ENCODE measurements around the gene NPTN. TPM values are rescaled to one million over a fixed set of nuclear protein-coding genes. Genes with fewer than 3 reads are reported as not detected.

NPTN gene
- total RNA-seq, 4 donors from 2014 or later, result 81.6 to 125 (median 92.4) TPM

DNA sequence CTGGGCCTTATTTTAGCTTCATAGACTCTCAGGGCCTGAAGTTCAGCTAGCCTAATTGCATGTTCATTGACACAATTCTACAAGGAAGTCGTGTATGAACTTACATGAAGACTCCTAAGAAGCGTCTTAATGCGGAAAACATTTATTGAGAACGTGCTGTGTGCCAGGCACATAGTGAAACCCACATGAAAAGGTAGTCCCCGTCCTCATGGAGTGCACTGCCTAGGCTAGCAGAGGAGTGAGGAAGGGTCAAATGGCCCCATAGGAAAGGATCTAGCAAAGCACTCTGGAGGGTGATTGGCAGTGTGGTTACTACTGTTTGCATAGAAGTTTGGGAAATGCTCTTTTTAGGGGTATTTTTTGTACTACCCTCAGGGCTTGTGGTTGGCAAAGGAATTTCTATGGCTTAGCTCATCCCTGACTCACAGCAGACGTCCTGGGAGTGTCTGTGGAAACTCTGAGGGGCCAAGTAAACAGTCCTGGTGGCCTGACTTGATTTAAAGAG is 854 bp upstream of the NPTN start:
- Histone ChIP-seq H3K27ac (peak overlapping the region; percentile 97 to 99 (median 98)), H3K36me3 (no peaks in the 10 kb centered on the region), H3K27me3 (peaks cover 0 to 4% (median 0%) of the 10 kb centered on the region in 4 donors), H3K4me1 (peaks cover 29 to 53% (median 31%) of the 10 kb centered on the region in 3 donors), H3K9me3 (no peaks in the 10 kb centered on the region), H3K4me3 (peak overlapping the region; percentile 75 to 94 (median 84))
- no peak for DNase-seq
- no peak for TF ChIP-seq POLR2A (IDR thresholded peaks at IDR 0.05)
- TF ChIP-seq, protein P1, sequence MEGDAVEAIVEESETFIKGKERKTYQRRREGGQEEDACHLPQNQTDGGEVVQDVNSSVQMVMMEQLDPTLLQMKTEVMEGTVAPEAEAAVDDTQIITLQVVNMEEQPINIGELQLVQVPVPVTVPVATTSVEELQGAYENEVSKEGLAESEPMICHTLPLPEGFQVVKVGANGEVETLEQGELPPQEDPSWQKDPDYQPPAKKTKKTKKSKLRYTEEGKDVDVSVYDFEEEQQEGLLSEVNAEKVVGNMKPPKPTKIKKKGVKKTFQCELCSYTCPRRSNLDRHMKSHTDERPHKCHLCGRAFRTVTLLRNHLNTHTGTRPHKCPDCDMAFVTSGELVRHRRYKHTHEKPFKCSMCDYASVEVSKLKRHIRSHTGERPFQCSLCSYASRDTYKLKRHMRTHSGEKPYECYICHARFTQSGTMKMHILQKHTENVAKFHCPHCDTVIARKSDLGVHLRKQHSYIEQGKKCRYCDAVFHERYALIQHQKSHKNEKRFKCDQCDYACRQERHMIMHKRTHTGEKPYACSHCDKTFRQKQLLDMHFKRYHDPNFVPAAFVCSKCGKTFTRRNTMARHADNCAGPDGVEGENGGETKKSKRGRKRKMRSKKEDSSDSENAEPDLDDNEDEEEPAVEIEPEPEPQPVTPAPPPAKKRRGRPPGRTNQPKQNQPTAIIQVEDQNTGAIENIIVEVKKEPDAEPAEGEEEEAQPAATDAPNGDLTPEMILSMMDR (IDR thresholded peaks at IDR 0.05), result no peak
- intact Hi-C loops (cut with DNase I), result no loop called here
- WGBS, 2 donors, result 28 to 38% methylated on average over 6 of the region's 6 CpGs

DNA sequence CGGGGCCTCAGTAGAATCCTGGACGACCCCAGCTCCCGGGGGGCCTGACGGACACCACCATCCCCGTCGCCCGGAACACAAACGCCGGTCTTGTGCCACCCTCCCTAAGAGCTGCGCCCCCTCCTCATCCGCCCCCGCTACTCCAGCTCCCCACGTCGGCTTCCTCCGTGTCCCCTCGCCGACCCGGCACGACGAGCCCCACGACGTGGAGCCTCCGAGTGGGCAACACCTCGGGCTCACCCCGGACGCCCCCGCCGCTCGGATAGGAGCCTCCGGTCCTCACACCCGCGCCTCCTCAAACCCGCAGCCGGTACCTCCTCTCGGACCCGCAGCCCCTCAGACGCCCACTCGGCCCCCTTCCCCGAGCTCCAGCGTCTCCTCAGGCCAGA is 525 bp downstream of the NPTN start:
- no peak for DNase-seq
- peak overlapping the region; percentile 97 to 99 (median 98) for H3K27ac ChIP-seq
- no peaks in the 10 kb centered on the region for H3K36me3 ChIP-seq
- WGBS, 2 donors, result 0 to 4% methylated on average over 8 to 13 of the region's 40 CpGs
- H3K9me3 ChIP-seq, result no peaks in the 10 kb centered on the region
- TF ChIP-seq POLR2A (IDR thresholded peaks at IDR 0.05), result no peak
- TF ChIP-seq, protein P1 (IDR thresholded peaks at IDR 0.05), result no peak
- H3K4me1 ChIP-seq, result peaks cover 29 to 67% (median 43%) of the 10 kb centered on the region in 3 donors
- no peaks in the 10 kb centered on the region for H3K27me3 ChIP-seq
- H3K4me3 ChIP-seq, result peak overlapping the region; percentile 75 to 94 (median 84)
- intact Hi-C loops (cut with DNase I), result no loop called here

DNA sequence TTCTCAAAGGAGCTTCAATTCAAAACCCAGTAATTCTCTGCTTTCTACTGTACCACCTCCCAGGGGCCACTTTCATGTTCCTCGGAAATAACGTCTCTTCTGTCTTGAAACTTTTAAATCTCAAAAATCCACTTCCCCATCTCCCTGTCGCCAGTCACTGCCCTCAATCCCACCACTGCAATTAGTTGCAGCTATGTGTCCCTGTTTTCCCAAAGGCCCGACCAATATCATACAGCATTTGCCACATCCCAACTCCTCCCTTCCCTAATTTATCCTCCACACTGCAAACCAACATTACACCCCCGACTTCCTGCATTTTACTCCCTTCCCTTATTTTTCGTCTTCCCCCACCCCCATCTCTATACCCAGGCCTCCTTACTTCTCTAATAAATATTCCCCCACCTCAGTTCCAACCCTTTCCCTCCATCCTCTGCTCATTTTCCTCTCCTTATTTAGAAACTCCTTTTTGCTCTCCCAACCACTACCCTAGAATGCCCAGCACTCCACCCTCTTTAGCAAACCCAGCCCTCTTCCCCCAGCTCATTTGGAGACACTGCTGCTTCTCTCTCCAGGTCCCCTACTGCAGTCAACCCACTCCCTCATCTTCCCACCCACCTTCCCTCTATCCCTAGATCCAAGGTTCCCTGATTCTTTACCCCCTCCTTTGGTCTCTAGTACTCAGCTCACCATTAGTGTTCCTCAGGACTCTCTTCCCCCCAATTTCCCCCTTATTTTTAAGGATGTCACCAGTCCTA is 1.1 kb downstream of the NPTN start:
- intact Hi-C loops (cut with DNase I), result no loop called here
- Histone ChIP-seq H3K4me3 (peak overlapping the region; percentile 75 to 94 (median 84)), H3K4me1 (peaks cover 29 to 73% (median 47%) of the 10 kb centered on the region in 3 donors), H3K27me3 (no peaks in the 10 kb centered on the region), H3K27ac (peak overlapping the region; percentile 97 to 99 (median 98)), H3K9me3 (no peaks in the 10 kb centered on the region), H3K36me3 (no peaks in the 10 kb centered on the region)
- DNase-seq, result no peak
- TF ChIP-seq POLR2A (IDR thresholded peaks at IDR 0.05), result peak in 2 of 4 donors; percentile 45 to 52
- TF ChIP-seq, protein P1 (IDR thresholded peaks at IDR 0.05), result no peak
- 1 to 2% methylated on average over 6 of the region's 6 CpGs for WGBS, 2 donors

DNA sequence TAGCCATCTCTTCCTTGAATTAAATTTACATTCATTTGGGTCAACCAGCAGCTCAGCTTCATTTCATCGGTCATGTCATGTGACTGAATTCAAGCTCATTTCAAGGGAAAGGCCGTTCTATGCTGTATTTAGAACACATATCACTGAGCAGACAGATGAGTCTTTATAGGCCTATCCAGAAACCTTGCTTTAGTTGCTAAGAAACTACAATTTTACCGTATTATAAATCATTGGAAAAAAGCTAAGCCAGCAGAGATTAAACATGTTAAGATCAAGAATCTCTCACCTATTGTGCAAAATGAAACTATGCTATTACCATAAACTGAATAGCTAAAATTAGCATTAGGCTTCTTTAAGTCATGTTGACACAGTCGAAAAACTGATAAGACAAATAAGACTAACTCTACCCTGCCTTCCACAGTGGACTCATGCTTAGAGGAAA is 2.2 kb downstream of the NPTN start:
- Histone ChIP-seq H3K4me3 (peak overlapping the region in 3 of 4 donors; percentile 75 to 94 (median 77)), H3K27ac (peak overlapping the region; percentile 97 to 99 (median 98)), H3K27me3 (no peaks in the 10 kb centered on the region), H3K4me1 (peaks cover 35 to 80% (median 58%) of the 10 kb centered on the region in 3 donors), H3K9me3 (no peaks in the 10 kb centered on the region), H3K36me3 (no peaks in the 10 kb centered on the region)
- DNase-seq, result no peak
- intact Hi-C loops (cut with DNase I), result no loop called here
- TF ChIP-seq, protein P1 (IDR thresholded peaks at IDR 0.05), result no peak
- TF ChIP-seq POLR2A (IDR thresholded peaks at IDR 0.05), result no peak
- WGBS, 2 donors, result 7 to 9% methylated on average over 4 of the region's 4 CpGs

DNA sequence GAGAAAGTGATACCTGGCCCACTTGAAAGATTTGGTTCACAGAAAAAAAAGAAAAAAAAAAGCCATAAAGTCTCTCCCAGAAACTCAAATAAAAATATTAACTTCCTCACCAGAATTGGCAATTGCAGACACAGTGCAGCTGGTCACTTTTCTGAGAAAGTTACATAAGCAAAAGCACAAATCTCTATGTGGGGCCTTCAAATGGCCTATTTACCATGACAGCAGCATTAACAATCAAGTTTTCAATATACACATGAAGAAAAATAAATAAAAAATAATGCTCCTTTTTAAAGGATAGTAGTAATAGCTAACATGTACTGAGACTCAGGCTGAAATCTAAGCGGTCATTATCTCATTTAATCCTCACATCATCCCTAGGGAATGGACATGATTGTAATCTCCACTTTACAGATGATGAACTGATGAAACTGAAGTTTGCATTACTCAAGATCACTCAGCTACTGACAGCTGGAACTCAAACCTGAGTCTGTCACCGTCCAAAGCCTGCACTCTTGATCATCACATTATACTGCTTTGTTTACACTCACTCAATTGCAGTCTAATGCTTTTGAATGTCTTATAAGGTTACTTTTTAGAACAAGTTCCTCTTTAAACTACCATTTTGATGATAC is 3.3 kb downstream of the NPTN start:
- no peaks in the 10 kb centered on the region for H3K36me3 ChIP-seq
- 38 to 48% methylated on average over 2 of the region's 2 CpGs for WGBS, 2 donors
- DNase-seq, result no peak
- H3K27ac ChIP-seq, result peak overlapping the region; percentile 97 to 99 (median 98)
- intact Hi-C loops (cut with DNase I), result no loop called here
- H3K4me1 ChIP-seq, result peaks cover 35 to 87% (median 60%) of the 10 kb centered on the region in 3 donors
- peak overlapping the region in 1 of 4 donors; percentile 94 for H3K4me3 ChIP-seq
- TF ChIP-seq, protein P1 (IDR thresholded peaks at IDR 0.05), result no peak
- TF ChIP-seq POLR2A (IDR thresholded peaks at IDR 0.05), result no peak
- H3K27me3 ChIP-seq, result no peaks in the 10 kb centered on the region
- no peaks in the 10 kb centered on the region for H3K9me3 ChIP-seq
